KMS-11 (cell line): ENCODE results near the gene SGSH.

ENCODE experiments used
- H2AFZ ChIP-seq: fragments of 200-600 bp; sonication (generic); 2 replicates; pipeline ENCODE4 v1.6.1; 2016; ENCODE audit warnings: antibody characterized with exemption, mixed run types, low read depth
- H3K27ac ChIP-seq: fragments of 200-600 bp; sonication (generic); 2 replicates; pipeline ENCODE4 v1.6.1; 2016; ENCODE audit warnings: mild to moderate bottlenecking, mixed run types
- H3K27me3 ChIP-seq: fragments of 200-600 bp; sonication (generic); 2 replicates; pipeline ENCODE4 v1.6.1; 2017; ENCODE audit warnings: mild to moderate bottlenecking, low read depth, mixed run types, moderate library complexity; ENCODE audit not compliant: insufficient read depth
- H3K36me3 ChIP-seq: fragments of 200-600 bp; sonication (generic); 2 replicates; pipeline ENCODE4 v1.6.1; 2017; ENCODE audit warnings: mild to moderate bottlenecking, mixed run types; ENCODE audit not compliant: insufficient read depth
- H3K4me1 ChIP-seq: fragments of 200-600 bp; sonication (generic); 2 replicates; pipeline ENCODE4 v1.6.1; 2016; ENCODE audit warnings: mild to moderate bottlenecking, low read depth, mixed run types; ENCODE audit not compliant: poor library complexity, severe bottlenecking
- H3K4me2 ChIP-seq: fragments of 200-600 bp; sonication (generic); 2 replicates; pipeline ENCODE4 v1.7.0; 2016; ENCODE audit warnings: mild to moderate bottlenecking, mixed run types
- H3K4me3 ChIP-seq: fragments of 200-600 bp; sonication (generic); IDR thresholded peaks from 2 replicates; pipeline ENCODE4 v1.6.1; 2017; ENCODE audit warnings: low read depth, low read length, mixed read lengths; ENCODE audit not compliant: insufficient read depth
- H3K79me2 ChIP-seq: fragments of 200-600 bp; sonication (generic); 2 replicates; pipeline ENCODE4 v1.6.1; 2016; ENCODE audit warnings: low read depth, mixed run types; ENCODE audit not compliant: insufficient read depth
- H3K9ac ChIP-seq: fragments of 200-600 bp; sonication (generic); 2 replicates; pipeline ENCODE4 v1.6.1; 2016; ENCODE audit warnings: mild to moderate bottlenecking, mixed run types
- H4K20me1 ChIP-seq: fragments of 200-600 bp; sonication (generic); 2 replicates; pipeline ENCODE4 v1.6.1; 2016; ENCODE audit warnings: mild to moderate bottlenecking, mixed run types; ENCODE audit not compliant: insufficient read depth
- TF ChIP-seq, protein P1 (sequence below): fragments of 200-600 bp; sonication (generic); conservative IDR thresholded peaks from 2 replicates; pipeline ENCODE4 v1.6.1; 2017; ENCODE audit warnings: low read depth, mild to moderate bottlenecking, antibody characterized with exemption, low read length, moderate library complexity, mixed read lengths

The SGSH gene

DNA sequence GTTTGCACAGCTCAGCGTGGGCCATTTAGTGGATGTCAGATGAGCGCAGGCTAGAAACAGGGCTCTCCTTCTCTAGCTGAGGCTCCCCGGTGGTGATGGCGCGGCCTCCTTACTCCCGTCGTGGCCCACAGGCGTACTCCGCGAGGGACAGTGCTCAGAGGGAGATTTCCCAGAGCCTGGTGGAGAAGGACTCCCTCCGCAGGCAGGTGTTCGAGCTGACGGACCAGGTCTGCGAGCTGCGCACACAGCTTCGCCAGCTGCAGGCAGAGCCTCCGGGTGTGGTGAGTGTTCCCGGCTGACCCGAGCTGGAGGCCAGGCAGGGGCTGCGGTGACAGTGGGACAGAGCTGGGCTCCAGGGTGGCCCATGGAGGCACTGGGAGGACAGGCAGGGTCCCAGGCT, 28.9 kb downstream of the SGSH start:
- Histone ChIP-seq H3K9ac (no peak overlapping the region), H4K20me1 (no peaks in the 10 kb centered on the region), H3K4me3 (no peak overlapping the region), H3K27me3 (peaks cover 54% of the 10 kb centered on the region; the same call in 1 of the 2 replicates), H3K27ac (no peak overlapping the region), H3K4me2 (no peak overlapping the region), H3K4me1 (no peaks in the 10 kb centered on the region), H2AFZ (no peak overlapping the region), H3K79me2 (no peaks in the 10 kb centered on the region), H3K36me3 (no peaks in the 10 kb centered on the region)
- TF ChIP-seq, protein P1, sequence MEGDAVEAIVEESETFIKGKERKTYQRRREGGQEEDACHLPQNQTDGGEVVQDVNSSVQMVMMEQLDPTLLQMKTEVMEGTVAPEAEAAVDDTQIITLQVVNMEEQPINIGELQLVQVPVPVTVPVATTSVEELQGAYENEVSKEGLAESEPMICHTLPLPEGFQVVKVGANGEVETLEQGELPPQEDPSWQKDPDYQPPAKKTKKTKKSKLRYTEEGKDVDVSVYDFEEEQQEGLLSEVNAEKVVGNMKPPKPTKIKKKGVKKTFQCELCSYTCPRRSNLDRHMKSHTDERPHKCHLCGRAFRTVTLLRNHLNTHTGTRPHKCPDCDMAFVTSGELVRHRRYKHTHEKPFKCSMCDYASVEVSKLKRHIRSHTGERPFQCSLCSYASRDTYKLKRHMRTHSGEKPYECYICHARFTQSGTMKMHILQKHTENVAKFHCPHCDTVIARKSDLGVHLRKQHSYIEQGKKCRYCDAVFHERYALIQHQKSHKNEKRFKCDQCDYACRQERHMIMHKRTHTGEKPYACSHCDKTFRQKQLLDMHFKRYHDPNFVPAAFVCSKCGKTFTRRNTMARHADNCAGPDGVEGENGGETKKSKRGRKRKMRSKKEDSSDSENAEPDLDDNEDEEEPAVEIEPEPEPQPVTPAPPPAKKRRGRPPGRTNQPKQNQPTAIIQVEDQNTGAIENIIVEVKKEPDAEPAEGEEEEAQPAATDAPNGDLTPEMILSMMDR = no peak

DNA sequence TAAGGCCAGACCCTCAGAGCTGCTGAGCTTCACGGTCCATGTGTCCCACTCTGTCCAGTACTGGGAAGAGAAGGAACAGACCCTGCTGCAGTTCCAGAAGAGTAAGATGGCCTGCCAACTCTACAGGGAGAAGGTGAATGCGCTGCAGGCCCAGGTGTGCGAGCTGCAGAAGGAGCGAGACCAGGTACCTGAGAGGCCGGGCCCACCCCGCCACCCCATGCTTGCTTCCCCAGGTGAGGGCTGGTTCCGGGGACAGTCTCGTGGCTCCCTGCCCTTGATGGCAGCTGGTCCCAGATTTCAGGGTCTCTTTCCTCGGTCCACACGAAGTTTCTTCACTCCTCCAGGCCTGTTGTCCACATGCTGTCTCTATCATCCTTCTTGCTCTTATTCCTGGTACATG, 29.4 kb downstream of the SGSH start:
- H3K27me3 ChIP-seq = peaks cover 58% of the 10 kb centered on the region
- no peak overlapping the region for H3K9ac ChIP-seq
- no peaks in the 10 kb centered on the region for H3K4me1 ChIP-seq
- no peak overlapping the region for H3K27ac ChIP-seq
- TF ChIP-seq, protein P1 = no peak
- no peak overlapping the region for H2AFZ ChIP-seq
- H3K36me3 ChIP-seq = no peaks in the 10 kb centered on the region
- H3K79me2 ChIP-seq = no peaks in the 10 kb centered on the region
- H4K20me1 ChIP-seq = no peaks in the 10 kb centered on the region
- no peak overlapping the region for H3K4me3 ChIP-seq
- no peak overlapping the region for H3K4me2 ChIP-seq

DNA sequence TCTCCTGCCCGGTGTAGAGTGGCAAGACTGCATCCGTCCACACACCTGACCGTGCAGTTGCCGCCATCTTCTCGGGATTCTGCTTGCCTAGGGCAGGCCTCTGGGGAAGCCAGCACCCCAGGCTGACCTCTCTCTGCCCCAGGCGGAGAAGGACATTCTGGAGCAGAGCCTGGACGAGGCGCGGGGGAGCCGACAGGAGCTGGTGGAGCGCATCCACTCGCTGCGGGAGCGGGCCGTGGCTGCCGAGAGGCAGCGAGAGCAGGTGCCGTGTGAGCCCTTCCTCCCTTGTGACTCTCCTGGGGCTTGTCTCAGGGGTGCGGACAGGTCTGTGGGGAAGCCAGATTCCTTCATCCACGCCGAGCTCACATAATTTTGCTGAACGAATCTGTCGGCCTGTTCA, 30.5 kb downstream of the SGSH start:
- Histone ChIP-seq H3K27ac (no peak overlapping the region), H3K36me3 (no peaks in the 10 kb centered on the region), H3K79me2 (no peaks in the 10 kb centered on the region), H4K20me1 (no peaks in the 10 kb centered on the region), H3K4me2 (no peak overlapping the region), H3K27me3 (peaks cover 68% of the 10 kb centered on the region), H3K4me1 (no peaks in the 10 kb centered on the region), H2AFZ (no peak overlapping the region), H3K9ac (no peak overlapping the region), H3K4me3 (no peak overlapping the region)
- TF ChIP-seq, protein P1 = no peak

DNA sequence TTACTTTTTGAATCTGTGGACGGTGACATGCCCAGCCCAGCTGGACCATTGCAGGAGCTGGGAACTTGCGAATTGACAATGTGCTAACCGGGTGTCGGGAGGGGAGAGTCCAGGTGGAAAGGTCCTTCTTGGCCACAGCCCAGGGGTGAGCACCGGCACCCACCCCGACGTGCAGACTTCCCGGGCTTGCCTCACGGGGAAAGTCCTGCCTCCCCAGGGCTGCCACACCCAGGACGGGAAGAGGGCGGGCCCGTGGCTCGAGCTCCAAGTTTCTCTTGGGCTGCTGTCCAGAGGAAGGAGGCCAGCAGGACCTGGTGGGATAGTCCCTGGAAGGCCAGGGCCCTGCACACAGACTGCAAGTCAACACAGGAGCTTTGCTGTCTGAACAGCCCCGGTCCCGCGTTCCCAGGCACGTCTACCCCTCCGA, 32.6 kb downstream of the SGSH start:
- Histone ChIP-seq H3K27me3 (peaks cover 76% of the 10 kb centered on the region), H3K9ac (no peak overlapping the region), H3K4me2 (no peak overlapping the region), H3K4me1 (no peaks in the 10 kb centered on the region), H3K36me3 (no peaks in the 10 kb centered on the region), H3K79me2 (no peaks in the 10 kb centered on the region), H3K4me3 (no peak overlapping the region), H2AFZ (no peak overlapping the region), H4K20me1 (no peaks in the 10 kb centered on the region), H3K27ac (no peak overlapping the region)
- TF ChIP-seq, protein P1 = no peak
